Astrocyte (in vitro differentiated cells and primary cell): ENCODE measurements around the gene C5orf24. TPM values are rescaled to one million over a fixed set of nuclear protein-coding genes. Genes with fewer than 3 reads are reported as not detected.

Experiments
- DNase-seq: peaks from one replicate; pipeline ENCODE4 v3.0.0-alpha.2; 2010; ENCODE audit warnings: low read depth
- FAIRE-seq: peaks from 2 replicates; lab custom pipeline; 2011; peaks lifted over from hg19 to GRCh38; lab: Jason Lieb, UNC
- H2AFZ ChIP-seq: 2 replicates; pipeline ENCODE4 v1.6.0; 2012; ENCODE audit warnings: low read depth, low read length, inconsistent platforms
- H3K27ac ChIP-seq: 2 replicates; pipeline ENCODE4 v1.5.1; 2011; ENCODE audit warnings: low read depth, low read length, inconsistent platforms
- H3K27me3 ChIP-seq: 2 replicates; pipeline ENCODE4 v1.6.0; 2011; ENCODE audit warnings: low read length, inconsistent platforms; ENCODE audit not compliant: insufficient read depth
- H3K36me3 ChIP-seq: 2 replicates; pipeline ENCODE4 v1.5.1; 2011; ENCODE audit warnings: low read length, inconsistent platforms; ENCODE audit not compliant: insufficient read depth
- H3K4me1 ChIP-seq: 2 replicates; pipeline ENCODE4 v1.5.1; 2011; ENCODE audit warnings: low read length, inconsistent platforms; ENCODE audit not compliant: insufficient read depth
- H3K4me2 ChIP-seq: 2 replicates; pipeline ENCODE4 v1.6.0; 2012; ENCODE audit warnings: low read length, inconsistent platforms
- H3K4me3 ChIP-seq: 2 replicates; pipeline ENCODE4 v1.5.1; 2011; ENCODE audit warnings: low read depth, mild to moderate bottlenecking, low read length, inconsistent platforms; ENCODE audit not compliant: insufficient read depth
- H3K79me2 ChIP-seq: 2 replicates; pipeline ENCODE4 v1.6.0; 2012; ENCODE audit warnings: mild to moderate bottlenecking, low read length, inconsistent platforms; ENCODE audit not compliant: insufficient read depth
- H3K9ac ChIP-seq: 2 replicates; pipeline ENCODE4 v1.6.0; 2012; ENCODE audit warnings: mild to moderate bottlenecking, low read length, inconsistent platforms
- H3K9me3 ChIP-seq: 2 replicates; pipeline ENCODE4 v1.5.1; 2012; ENCODE audit warnings: low read depth, mild to moderate bottlenecking, low read length, inconsistent platforms; ENCODE audit not compliant: insufficient read depth
- H4K20me1 ChIP-seq: 2 replicates; pipeline ENCODE4 v1.6.0; 2012; ENCODE audit warnings: low read length, inconsistent platforms; ENCODE audit not compliant: insufficient read depth
- H3K27ac Mint-ChIP-seq: one replicate; pipeline ENCODE4 v1.8.0; 2021; ENCODE audit warnings: mild to moderate bottlenecking, mixed read lengths; ENCODE audit not compliant: unreplicated experiment
- H3K27me3 Mint-ChIP-seq: one replicate; pipeline ENCODE4 v1.8.0; 2021; ENCODE audit warnings: low read depth, mixed read lengths; ENCODE audit not compliant: unreplicated experiment
- H3K36me3 Mint-ChIP-seq: one replicate; pipeline ENCODE4 v1.8.0; 2021; ENCODE audit warnings: low read depth, mixed read lengths; ENCODE audit not compliant: unreplicated experiment
- H3K4me1 Mint-ChIP-seq: one replicate; pipeline ENCODE4 v1.8.0; 2021; ENCODE audit warnings: low read depth, mixed read lengths; ENCODE audit not compliant: unreplicated experiment
- H3K4me3 Mint-ChIP-seq: one replicate; pipeline ENCODE4 v1.8.0; 2021; ENCODE audit warnings: mild to moderate bottlenecking, moderate library complexity, mixed read lengths; ENCODE audit not compliant: unreplicated experiment
- H3K9me3 Mint-ChIP-seq: one replicate; pipeline ENCODE4 v1.8.0; 2021; ENCODE audit warnings: mild to moderate bottlenecking, mixed read lengths; ENCODE audit not compliant: unreplicated experiment
- EZH2 ChIP-seq: IDR thresholded peaks from 2 replicates; pipeline ENCODE4 v1.6.1; 2012; ENCODE audit warnings: mild to moderate bottlenecking, low read length, inconsistent platforms; ENCODE audit not compliant: insufficient read depth
- total RNA-seq: library from RNA; stranded (reverse); gene quantifications from 2 replicates; pipeline ENCODE4 v1.2.1, GENCODE V29; 2021
- TF ChIP-seq, protein P1 (sequence below): IDR thresholded peaks from 2 replicates; pipeline ENCODE4 v1.5.1; 2011; ENCODE audit warnings: low read depth, mild to moderate bottlenecking, inconsistent platforms, low read length, moderate library complexity; ENCODE audit not compliant: insufficient read depth

The C5orf24 gene
- total RNA-seq, 1 donor from 2014 or later: 88.4 TPM

DNA sequence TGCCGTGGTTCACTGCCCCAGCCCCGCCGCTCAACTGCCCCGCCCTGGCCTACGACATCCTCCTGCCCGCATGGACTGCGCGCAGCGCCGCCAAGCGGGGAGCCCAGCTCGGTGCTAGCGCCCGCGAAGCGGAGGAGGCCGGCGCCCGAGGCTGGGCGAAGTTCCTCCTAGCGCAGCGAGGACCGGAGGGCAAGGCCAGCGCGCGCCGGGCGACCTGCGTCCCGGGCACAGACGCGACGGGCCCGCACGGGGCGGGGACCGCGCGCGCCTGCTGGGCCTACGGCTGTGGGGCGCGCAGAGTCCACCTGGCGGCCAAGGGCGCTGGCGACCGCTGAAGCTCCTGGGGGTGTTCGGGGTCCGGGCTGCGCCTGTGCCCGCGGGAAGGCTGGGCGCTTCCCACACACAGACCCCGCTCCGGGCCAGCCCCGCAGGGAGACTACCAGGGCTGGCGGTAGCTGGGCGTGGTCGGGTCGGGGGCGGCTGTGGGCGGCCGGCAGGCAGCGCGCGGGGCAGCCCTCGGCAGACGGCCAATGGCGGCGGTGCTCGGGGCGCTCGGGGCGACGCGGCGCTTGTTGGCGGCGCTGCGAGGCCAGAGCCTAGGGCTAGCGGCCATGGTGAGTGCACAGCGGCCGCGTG, 59.0 kb downstream of the C5orf24 start, which contains the start of gene PCBD2:
PCBD2 (plus strand) TSS at position 522 of the 636 bp plus-strand sequence; CDS start at position 531, 9 bp downstream.
- no peaks in the 10 kb centered on the region for H4K20me1 ChIP-seq
- DNase-seq (peak; percentile 64), FAIRE-seq (no peak)
- Mint-ChIP-seq H3K36me3 (peaks cover 3% of the 10 kb centered on the region), H3K4me3 (peak within 1 kb of the TSS; percentile 94), H3K9me3 (no peaks in the 10 kb centered on the region), H3K27ac (peak within 1 kb of the TSS; percentile 97), H3K4me1 (peaks cover 9% of the 10 kb centered on the region), H3K27me3 (no peaks in the 10 kb centered on the region)
- peak within 1 kb of the TSS; percentile 94 for H3K4me3 ChIP-seq
- peak within 1 kb of the TSS; percentile 90 for H2AFZ ChIP-seq
- no peaks in the 10 kb centered on the region for H3K4me1 ChIP-seq
- H3K36me3 ChIP-seq: no peaks in the 10 kb centered on the region
- TF ChIP-seq EZH2: no peak
- TF ChIP-seq, protein P1, sequence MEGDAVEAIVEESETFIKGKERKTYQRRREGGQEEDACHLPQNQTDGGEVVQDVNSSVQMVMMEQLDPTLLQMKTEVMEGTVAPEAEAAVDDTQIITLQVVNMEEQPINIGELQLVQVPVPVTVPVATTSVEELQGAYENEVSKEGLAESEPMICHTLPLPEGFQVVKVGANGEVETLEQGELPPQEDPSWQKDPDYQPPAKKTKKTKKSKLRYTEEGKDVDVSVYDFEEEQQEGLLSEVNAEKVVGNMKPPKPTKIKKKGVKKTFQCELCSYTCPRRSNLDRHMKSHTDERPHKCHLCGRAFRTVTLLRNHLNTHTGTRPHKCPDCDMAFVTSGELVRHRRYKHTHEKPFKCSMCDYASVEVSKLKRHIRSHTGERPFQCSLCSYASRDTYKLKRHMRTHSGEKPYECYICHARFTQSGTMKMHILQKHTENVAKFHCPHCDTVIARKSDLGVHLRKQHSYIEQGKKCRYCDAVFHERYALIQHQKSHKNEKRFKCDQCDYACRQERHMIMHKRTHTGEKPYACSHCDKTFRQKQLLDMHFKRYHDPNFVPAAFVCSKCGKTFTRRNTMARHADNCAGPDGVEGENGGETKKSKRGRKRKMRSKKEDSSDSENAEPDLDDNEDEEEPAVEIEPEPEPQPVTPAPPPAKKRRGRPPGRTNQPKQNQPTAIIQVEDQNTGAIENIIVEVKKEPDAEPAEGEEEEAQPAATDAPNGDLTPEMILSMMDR: peak; percentile 57
- H3K9ac ChIP-seq: peak within 1 kb of the TSS; percentile 92
- no peaks in the 10 kb centered on the region for H3K9me3 ChIP-seq
- peaks cover 8% of the 10 kb centered on the region for H3K79me2 ChIP-seq
- H3K27ac ChIP-seq: peak within 1 kb of the TSS; percentile 90
- H3K27me3 ChIP-seq: no peaks in the 10 kb centered on the region
- H3K4me2 ChIP-seq: peak within 1 kb of the TSS; percentile 99

DNA sequence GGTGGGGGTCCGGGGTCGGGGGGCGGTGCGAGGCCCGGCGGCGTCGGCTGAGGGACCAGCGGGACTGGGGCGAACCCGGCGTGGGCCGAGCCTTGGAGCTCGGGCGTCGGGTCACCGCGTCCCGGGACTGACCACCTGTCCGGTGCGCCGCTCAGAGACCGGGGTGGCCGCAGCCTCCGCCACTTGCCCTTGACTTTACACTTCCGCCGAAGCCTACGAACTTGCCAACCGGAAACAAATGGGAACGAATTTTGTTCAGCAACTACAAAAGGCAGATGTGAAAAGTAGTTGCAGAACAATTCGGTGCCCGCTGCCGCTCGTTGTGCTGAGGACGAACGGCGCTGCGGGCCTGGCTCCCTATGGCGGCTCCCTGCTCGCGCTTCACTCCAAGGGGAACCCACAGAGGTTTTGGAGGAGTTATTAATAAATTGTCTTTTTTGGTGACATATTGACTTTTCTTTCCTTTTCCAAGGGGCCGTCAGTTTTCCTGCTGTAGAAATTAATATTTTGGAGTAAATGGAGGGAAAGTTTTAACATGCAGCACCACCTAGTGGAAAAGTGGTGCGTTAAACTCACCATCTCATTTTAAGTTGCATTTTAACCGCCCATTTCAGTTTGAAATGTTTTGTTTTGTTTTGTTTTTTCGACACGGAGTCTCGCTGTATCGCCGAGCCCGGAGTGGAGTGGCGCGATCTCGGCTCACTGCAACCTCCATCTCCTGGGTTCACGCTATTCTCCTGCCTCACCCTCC, 59.7 kb downstream of the C5orf24 start:
- Mint-ChIP-seq H3K27ac (peak overlapping the region; percentile 97), H3K27me3 (no peaks in the 10 kb centered on the region), H3K36me3 (no peaks in the 10 kb centered on the region), H3K9me3 (no peaks in the 10 kb centered on the region), H3K4me1 (peaks cover 9% of the 10 kb centered on the region), H3K4me3 (peak overlapping the region; percentile 94)
- H3K27ac ChIP-seq: peak overlapping the region; percentile 90
- peaks cover 4% of the 10 kb centered on the region for H3K36me3 ChIP-seq
- H3K4me2 ChIP-seq: peak overlapping the region; percentile 99
- no peak for TF ChIP-seq EZH2
- TF ChIP-seq, protein P1: peak; percentile 79
- peak; percentile 39 for DNase-seq
- no peaks in the 10 kb centered on the region for H3K9me3 ChIP-seq
- peak overlapping the region; percentile 90 for H2AFZ ChIP-seq
- no peaks in the 10 kb centered on the region for H3K27me3 ChIP-seq
- no peaks in the 10 kb centered on the region for H4K20me1 ChIP-seq
- no peak for FAIRE-seq
- no peaks in the 10 kb centered on the region for H3K4me1 ChIP-seq
- H3K9ac ChIP-seq: peak overlapping the region; percentile 92
- H3K4me3 ChIP-seq: peak overlapping the region; percentile 94
- H3K79me2 ChIP-seq: peaks cover 8% of the 10 kb centered on the region
